T-helper 17 cell (primary cell): ENCODE results near the gene WDR48. TPM values are rescaled to one million over a fixed set of nuclear protein-coding genes. Genes with fewer than 3 reads are reported as not detected.

Experiments
- ATAC-seq: fragments of 150-1000 bp; cut with Tn5 transposase; 2 replicates; pipeline ENCODE4 v1.10.0; 2021; ENCODE audit warnings: mild to moderate bottlenecking, moderate library complexity
- DNase-seq, 3 donors: peaks; one replicate each; pipeline versions ENCODE4 v3.0.0 to v3.0.0-alpha.2; 2020 to 2021
- H3K9me3 ChIP-seq: one replicate; pipeline ENCODE4 v1.7.0; 2013; ENCODE audit warnings: low read length, mild to moderate bottlenecking; ENCODE audit not compliant: control insufficient read depth, poor library complexity, severe bottlenecking
- H3K27ac Mint-ChIP-seq: one replicate; pipeline ENCODE4 v1.8.0; 2022; ENCODE audit warnings: mild to moderate bottlenecking, moderate library complexity, mixed read lengths
- H3K27me3 Mint-ChIP-seq: one replicate; pipeline ENCODE4 v1.8.0; 2022; ENCODE audit warnings: mixed read lengths
- H3K36me3 Mint-ChIP-seq: one replicate; pipeline ENCODE4 v1.8.0; 2022; ENCODE audit warnings: low read depth, mixed read lengths
- H3K4me1 Mint-ChIP-seq: one replicate; pipeline ENCODE4 v1.8.0; 2022; ENCODE audit warnings: mild to moderate bottlenecking, mixed read lengths
- H3K4me3 Mint-ChIP-seq: one replicate; pipeline ENCODE4 v1.8.0; 2022; ENCODE audit warnings: mild to moderate bottlenecking, moderate library complexity, mixed read lengths
- total RNA-seq, 4 donors: library from RNA in 2 of 4; stranded (reverse) in 2 of 4; gene quantifications; one replicate each; pipeline ENCODE4 v1.2.3 and lab custom pipeline; 2022 to 2026

WDR48 gene
- total RNA-seq, 2 donors from 2014 or later = 102 to 107 TPM

DNA sequence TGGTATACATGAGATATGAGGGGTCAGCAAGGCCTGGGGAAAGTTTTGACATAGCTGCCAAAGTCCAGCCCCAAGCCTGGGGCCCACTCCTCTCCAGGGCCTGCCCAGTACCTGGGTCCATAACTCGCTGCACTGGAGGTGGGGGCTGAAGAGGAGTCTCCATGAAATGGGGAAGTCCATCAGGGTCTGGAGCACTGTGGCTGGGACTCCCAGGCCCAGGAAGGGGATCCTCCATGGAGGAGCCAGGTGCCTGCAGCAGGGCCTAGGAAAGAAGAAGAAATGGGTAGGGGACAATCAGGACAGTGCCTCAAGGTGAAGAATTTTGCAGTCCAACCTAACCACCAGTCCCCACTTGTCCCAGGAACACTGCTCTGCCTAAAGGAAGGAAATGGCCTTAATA, 47.4 kb downstream of the WDR48 start:
- DNase-seq (no peak), ATAC-seq (no peak)
- peaks cover under 1% of the 10 kb centered on the region for H3K36me3 Mint-ChIP-seq
- no peaks in the 10 kb centered on the region for H3K9me3 ChIP-seq
- no peaks in the 10 kb centered on the region for H3K27me3 Mint-ChIP-seq
- peaks cover 17% of the 10 kb centered on the region for H3K4me1 Mint-ChIP-seq
- no peak overlapping the region for H3K4me3 Mint-ChIP-seq
- peak overlapping the region; percentile 80 for H3K27ac Mint-ChIP-seq

DNA sequence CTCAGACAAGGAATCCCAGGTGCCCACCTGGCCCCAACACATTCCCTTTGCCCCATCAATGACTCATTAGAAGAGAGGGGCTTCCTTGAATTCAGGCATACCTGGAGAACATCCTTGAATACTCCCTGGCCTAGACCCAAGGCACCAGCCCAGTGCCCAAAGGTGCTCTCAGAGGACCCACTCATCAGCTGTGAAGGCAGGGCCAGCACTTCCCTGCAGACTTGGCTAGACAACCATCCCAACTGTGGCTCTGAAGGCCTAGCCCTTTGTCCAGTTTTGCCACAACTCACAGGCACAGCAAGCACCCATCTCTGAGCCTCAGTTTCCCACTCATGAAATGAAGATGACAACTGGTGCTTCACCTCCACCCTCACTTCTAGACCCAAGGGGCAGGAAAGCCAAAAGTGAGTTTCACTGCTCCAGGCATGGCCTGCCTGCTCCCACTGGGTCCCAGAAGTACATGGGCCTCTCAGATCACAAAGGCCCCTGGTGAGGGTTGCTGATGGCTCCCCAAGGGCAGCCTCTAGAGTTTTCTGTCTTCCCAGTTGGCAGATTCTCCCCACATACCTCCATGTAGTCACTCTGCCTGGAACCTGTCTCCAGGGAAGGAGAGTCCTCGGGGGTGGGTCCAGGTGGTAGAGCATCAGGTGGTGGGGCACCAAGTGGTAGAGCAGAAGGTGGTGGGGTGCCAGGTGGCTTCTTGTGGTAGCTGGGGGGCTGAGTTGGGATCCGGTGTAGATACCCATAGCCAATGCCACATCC, 48.1 kb downstream of the WDR48 start:
- Mint-ChIP-seq H3K4me1 (peaks cover 21% of the 10 kb centered on the region), H3K36me3 (no peaks in the 10 kb centered on the region), H3K27ac (peak overlapping the region; percentile 82), H3K27me3 (no peaks in the 10 kb centered on the region), H3K4me3 (no peak overlapping the region)
- no peak for ATAC-seq
- H3K9me3 ChIP-seq = no peaks in the 10 kb centered on the region
- DNase-seq = no peak

DNA sequence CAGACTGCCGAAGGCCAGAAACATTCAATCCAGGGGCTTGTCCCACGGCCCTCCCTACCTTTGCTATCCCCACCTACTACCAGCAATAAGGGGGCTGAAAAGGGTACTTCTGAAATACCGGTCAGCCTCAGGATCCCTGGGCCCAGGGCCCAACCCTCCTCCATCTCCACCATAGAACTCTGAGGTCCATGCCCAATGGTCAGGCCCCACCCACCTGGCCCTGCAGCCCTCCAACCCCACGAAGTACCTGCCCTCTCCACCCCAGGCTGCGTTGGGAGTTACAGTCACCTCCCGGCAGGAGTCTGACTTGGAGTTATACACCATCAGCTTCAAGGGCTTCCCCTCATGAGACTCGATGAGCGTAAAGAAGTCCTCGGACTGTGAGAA, 48.7 kb downstream of the WDR48 start:
- Mint-ChIP-seq H3K27me3 (no peaks in the 10 kb centered on the region), H3K4me1 (peaks cover 27% of the 10 kb centered on the region), H3K36me3 (no peaks in the 10 kb centered on the region), H3K27ac (peak overlapping the region; percentile 82), H3K4me3 (peak overlapping the region; percentile 19)
- DNase-seq = no peak
- no peak for ATAC-seq
- no peaks in the 10 kb centered on the region for H3K9me3 ChIP-seq

DNA sequence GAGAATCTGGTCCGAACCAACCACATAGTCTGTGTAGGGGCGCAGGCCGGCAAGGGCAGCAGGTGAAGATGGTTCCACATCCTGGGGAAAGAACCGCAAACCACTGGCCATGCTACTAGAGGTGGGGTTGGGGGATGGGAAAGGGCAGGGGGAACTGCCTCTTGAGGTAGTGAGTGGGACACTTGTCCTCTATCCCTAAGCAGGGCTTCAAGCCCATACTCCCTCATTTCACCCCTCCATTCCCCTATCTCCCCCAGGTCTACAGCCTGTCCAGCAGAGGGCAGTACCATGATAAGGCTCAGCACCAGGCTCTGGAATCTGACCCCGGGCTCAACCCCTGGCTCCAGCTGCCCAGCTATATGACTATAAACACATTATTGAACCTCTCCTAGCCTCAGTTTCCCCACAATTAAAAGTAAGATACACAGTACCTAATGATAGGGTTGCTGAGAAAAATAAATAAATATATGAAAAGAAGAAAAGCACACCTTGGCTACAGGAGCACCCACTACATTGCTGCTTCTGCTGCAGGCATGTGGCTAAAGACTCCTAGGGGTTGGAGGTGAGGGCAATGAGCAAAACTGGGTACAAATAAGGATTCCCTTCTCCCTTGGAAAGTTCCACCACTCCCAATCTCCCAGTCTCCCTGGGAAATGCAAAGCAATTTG, 49.3 kb downstream of the WDR48 start:
- Mint-ChIP-seq H3K4me3 (no peak overlapping the region), H3K27me3 (no peaks in the 10 kb centered on the region), H3K27ac (peak overlapping the region; percentile 82), H3K4me1 (peaks cover 33% of the 10 kb centered on the region), H3K36me3 (no peaks in the 10 kb centered on the region)
- ATAC-seq (peak; percentile 67), DNase-seq (peak in 1 of 3 donors; percentile 32)
- H3K9me3 ChIP-seq = no peaks in the 10 kb centered on the region

DNA sequence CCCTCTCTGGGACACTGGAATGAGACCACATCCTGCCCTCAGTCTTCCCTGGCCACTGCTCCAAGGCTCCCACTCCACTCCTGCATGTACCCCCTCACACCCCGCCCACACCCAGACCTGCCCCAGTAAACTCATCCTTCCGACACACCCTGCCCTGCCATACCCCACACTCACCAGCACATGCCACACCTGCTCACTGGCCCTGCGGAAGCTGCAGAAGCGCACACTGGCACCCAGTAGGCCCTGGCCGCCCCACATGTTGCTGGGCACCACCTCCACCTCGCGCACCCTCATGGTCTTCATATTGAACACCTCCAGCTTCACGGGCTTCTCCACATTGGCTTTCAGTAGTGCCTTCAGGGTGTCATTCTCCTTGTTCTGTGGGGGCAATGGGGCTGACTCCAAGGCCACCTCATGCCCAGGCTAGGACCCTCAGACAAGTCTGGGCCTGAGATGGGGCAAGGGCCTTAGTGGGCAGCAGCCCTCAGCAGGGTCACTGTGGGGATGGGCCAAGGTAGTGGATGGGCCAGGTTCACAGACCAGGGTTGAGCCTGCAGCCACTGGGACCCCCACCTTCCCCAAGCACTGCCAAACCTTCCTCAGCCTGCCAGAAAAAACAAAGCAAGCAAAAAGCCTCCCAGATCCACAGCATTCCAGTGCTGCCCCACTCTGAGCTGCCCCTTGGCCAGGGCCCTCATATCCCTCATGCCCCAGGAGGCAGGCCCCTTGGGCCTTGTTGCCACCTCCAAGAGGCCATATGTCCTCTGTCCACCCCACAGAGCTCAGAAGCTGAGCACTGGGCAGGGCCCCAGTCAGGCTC, 50.9 kb downstream of the WDR48 start:
- peak overlapping the region; percentile 25 for H3K4me3 Mint-ChIP-seq
- H3K27ac Mint-ChIP-seq = peak overlapping the region; percentile 99
- ATAC-seq = no peak
- H3K27me3 Mint-ChIP-seq = no peaks in the 10 kb centered on the region
- no peaks in the 10 kb centered on the region for H3K9me3 ChIP-seq
- peaks cover 40% of the 10 kb centered on the region for H3K4me1 Mint-ChIP-seq
- H3K36me3 Mint-ChIP-seq = peaks cover 1% of the 10 kb centered on the region
- no peak for DNase-seq

DNA sequence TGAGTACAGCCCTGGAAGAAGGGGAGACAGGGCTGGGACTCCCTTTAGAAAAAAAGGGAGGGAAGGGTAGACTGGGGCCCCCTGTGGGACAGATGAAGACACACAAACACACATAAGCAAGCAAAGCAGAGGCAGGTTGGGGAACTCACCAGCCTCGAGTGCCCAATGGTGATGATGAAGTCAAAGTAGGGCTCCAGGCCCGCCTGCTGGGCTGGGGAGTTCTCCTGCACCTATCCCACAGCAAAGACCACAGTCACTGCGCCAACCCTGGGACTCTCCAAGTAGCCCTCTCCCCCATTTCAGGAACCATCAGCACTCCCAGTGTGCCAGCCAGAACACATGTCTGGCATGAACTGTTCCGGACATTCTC, 51.5 kb downstream of the WDR48 start:
- H3K4me3 Mint-ChIP-seq = peak overlapping the region; percentile 62
- peaks cover 6% of the 10 kb centered on the region for H3K36me3 Mint-ChIP-seq
- H3K27me3 Mint-ChIP-seq = no peaks in the 10 kb centered on the region
- no peak for ATAC-seq
- DNase-seq = no peak
- peak overlapping the region; percentile 99 for H3K27ac Mint-ChIP-seq
- peaks cover 46% of the 10 kb centered on the region for H3K4me1 Mint-ChIP-seq
- no peaks in the 10 kb centered on the region for H3K9me3 ChIP-seq

DNA sequence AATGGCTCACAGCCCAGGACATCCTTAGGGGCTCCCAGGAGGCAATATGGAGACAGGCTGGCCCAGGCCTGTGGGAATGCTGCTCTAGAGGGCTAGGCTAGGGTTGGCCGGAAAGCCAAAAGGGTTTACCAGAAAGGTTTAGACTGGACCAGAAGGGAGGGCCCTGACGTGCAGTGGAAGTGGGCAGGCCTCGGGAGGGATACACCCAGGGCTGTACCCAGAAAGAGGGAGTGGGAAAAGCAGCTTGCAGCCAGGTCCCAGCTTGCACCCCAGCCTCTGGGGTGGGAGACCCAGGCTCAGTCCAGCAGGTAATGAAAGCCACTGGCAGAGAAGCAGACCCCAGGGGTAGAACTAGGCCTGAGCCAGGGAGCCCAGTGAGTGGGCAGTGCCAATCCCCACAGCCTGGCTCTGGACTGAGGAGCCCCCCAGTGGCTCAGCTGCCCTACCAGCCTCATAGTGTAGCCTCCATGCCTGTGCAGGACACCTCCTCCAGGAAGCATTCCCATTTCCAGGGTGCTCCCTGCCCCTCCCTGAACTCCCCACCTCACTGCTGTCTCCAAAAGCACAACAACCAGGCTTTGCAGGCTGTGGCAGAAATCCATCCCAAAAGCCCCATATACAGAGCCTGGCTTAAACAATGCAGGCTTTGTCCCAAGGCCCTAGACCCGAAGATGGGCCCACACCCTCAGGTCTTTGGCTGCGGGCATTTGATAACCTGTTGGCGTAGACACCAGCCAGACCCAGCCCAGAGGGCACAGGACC, 52.2 kb downstream of the WDR48 start:
- ATAC-seq = no peak
- H3K27ac Mint-ChIP-seq = peak overlapping the region; percentile 99
- peak overlapping the region; percentile 62 for H3K4me3 Mint-ChIP-seq
- peaks cover 53% of the 10 kb centered on the region for H3K4me1 Mint-ChIP-seq
- no peak for DNase-seq
- H3K36me3 Mint-ChIP-seq = peaks cover 6% of the 10 kb centered on the region
- H3K9me3 ChIP-seq = no peaks in the 10 kb centered on the region
- H3K27me3 Mint-ChIP-seq = no peaks in the 10 kb centered on the region

DNA sequence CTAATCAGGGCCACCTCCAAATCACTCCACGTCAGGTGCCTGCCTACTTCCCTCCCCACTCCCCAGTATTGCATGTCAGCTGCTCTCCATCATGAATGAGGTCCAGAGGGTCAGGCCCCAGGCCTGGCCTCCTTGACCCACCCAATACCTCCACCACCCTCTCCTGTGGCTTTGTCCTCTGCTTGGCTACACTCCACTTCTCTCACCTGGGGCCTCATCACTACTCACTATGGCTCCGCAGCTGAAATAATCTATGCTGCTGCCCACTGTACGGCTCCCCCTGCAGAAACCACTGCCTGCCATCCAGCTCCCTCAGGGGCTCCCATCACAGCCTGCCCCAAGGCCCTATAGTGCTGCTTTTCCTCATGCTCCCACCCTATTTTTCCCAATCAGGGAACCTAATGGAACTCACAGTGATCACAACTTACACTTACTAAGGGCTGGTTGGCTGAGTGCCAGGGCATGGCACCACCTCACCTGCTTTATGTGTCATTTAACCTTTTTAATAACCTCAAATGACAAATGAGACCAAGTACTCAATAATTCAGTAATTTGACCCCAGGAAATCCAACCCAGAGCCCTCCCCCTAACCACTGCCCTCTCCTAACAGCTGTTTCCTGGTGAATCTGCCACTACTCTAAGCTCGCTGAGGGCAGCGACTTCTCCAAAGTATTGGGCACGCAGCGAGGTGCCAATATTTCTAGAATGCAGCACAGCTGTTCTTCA, 53.3 kb downstream of the WDR48 start:
- DNase-seq (no peak), ATAC-seq (no peak)
- H3K27ac Mint-ChIP-seq = peak overlapping the region; percentile 99
- peaks cover 6% of the 10 kb centered on the region for H3K36me3 Mint-ChIP-seq
- H3K9me3 ChIP-seq = no peaks in the 10 kb centered on the region
- no peaks in the 10 kb centered on the region for H3K27me3 Mint-ChIP-seq
- peak overlapping the region; percentile 89 for H3K4me3 Mint-ChIP-seq
- peaks cover 58% of the 10 kb centered on the region for H3K4me1 Mint-ChIP-seq

DNA sequence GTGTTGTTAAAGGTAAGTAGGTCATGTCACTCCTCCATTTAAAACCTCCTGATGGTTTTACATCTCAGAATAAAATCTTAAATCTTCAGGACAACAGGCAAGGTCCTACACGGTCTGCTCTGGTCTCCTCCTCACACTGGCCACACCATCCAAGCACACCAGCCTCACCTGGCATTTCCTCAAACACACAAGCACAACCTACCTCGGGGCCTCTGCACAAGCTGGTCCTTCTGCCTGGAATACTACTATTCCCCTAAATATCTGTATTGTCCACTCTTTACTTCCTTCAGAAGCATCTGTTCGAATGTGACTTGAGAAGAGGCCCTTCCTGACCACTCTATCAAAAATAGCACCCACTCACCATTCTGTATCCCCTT, 53.9 kb downstream of the WDR48 start:
- H3K27ac Mint-ChIP-seq = peak overlapping the region; percentile 99
- H3K4me3 Mint-ChIP-seq = peak overlapping the region; percentile 89
- peaks cover 60% of the 10 kb centered on the region for H3K4me1 Mint-ChIP-seq
- H3K27me3 Mint-ChIP-seq = no peaks in the 10 kb centered on the region
- H3K9me3 ChIP-seq = no peaks in the 10 kb centered on the region
- H3K36me3 Mint-ChIP-seq = peaks cover 6% of the 10 kb centered on the region
- DNase-seq (no peak), ATAC-seq (no peak)

DNA sequence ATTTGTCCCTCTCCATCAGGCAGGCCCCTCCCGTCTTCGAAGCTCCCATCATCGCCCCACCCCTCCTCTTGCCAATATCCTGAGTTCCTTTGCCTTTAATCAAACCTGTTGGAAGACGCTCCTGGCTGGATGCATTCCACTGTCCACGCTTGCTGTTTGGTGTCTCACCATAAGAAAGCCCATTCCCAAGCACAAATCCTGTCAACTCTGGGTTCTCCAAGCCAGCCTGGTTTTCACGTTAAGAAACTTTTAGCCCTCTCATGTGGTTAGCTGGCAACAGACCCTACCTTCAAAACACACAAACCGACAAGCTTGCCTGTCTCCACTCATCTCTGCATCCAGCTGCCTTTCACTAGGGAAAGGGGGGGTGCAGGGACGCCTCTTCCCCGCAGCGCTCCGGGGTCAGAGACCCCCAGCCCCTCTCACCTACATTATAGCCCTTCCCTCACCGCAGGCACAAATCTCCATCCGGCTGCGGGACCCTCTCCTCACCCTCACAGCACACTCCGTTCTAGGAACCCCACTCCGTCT, 54.5 kb downstream of the WDR48 start:
- peak overlapping the region; percentile 99 for H3K27ac Mint-ChIP-seq
- peaks cover 6% of the 10 kb centered on the region for H3K36me3 Mint-ChIP-seq
- peaks cover 57% of the 10 kb centered on the region for H3K4me1 Mint-ChIP-seq
- DNase-seq (no peak), ATAC-seq (no peak)
- H3K9me3 ChIP-seq = no peaks in the 10 kb centered on the region
- no peaks in the 10 kb centered on the region for H3K27me3 Mint-ChIP-seq
- H3K4me3 Mint-ChIP-seq = peak overlapping the region; percentile 89

DNA sequence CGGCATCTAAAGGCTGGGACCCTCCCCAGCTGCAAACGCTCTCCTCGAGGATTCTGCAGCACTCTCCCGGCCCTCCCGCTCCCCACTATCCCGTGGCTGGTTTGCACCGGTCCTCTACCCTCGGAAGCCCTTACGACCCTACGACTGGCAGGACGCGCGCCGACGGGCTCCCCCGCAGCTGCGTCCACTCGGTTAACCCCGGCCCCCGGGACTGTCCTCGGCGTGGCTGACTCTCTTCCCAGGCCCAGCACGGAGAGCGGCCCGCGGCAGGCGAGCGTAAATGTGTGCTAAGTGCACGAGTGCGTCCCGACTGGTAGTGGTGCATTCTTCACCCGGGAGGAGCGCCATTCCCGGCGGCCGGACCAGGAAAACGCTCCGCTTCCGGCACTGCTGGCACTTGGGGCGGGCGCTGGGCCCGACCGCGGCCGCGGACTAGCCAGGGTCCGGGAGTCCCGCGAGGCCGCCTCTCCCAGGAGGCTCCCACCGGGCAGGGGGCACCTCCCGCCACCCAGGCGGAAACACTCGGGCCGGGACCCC, 55.1 kb downstream of the WDR48 start:
- ATAC-seq (peak; percentile 14), DNase-seq (no peak)
- Mint-ChIP-seq H3K36me3 (peaks cover 8% of the 10 kb centered on the region), H3K4me1 (peaks cover 56% of the 10 kb centered on the region), H3K27me3 (no peaks in the 10 kb centered on the region), H3K27ac (peak overlapping the region; percentile 99), H3K4me3 (peak overlapping the region; percentile 89)
- H3K9me3 ChIP-seq = no peaks in the 10 kb centered on the region
